Measurements from ENCODE around the gene CASP7.
A peak's percentile ranks its signal among the peaks of the same experiment; 100 is the strongest.

The CASP7 gene

GRCh38 chr10:113666682-113667252, 12.9 kb upstream of the CASP7 start:
- no peak for DNase-seq (ENCODE audit: low spot score)

GRCh38 chr10:113680190-113681111, 739 bp downstream of the CASP7 start:
- DNase-seq (ENCODE audit: low spot score), result peak; percentile 73

- DNase-seq (ENCODE audit: low spot score), result peak; percentile 3
Measured at GRCh38 chr10:113681533-113682470, 2.1 kb downstream of the CASP7 start.

- DNase-seq (ENCODE audit: low spot score), result no peak
Measured at GRCh38 chr10:113683300-113683699, 3.6 kb downstream of the CASP7 start.

GRCh38 chr10:113686028-113686427, 6.3 kb downstream of the CASP7 start:
- DNase-seq (ENCODE audit: low spot score), result no peak

- DNase-seq (ENCODE audit: low spot score), result no peak
Measured at GRCh38 chr10:113687037-113687436, 7.3 kb downstream of the CASP7 start.

GRCh38 chr10:113689057-113689456, 9.3 kb downstream of the CASP7 start:
- no peak for DNase-seq (ENCODE audit: low spot score)

- no peak for DNase-seq (ENCODE audit: low spot score)
Measured at GRCh38 chr10:113689574-113689973, 9.9 kb downstream of the CASP7 start.

GRCh38 chr10:113690749-113691148, 11.0 kb downstream of the CASP7 start:
- DNase-seq (ENCODE audit: low spot score), result no peak

GRCh38 chr10:113691381-113691780, 11.7 kb downstream of the CASP7 start:
- DNase-seq (ENCODE audit: low spot score), result no peak

GRCh38 chr10:113692271-113692670, 12.6 kb downstream of the CASP7 start:
- DNase-seq (ENCODE audit: low spot score), result no peak

- no peak for DNase-seq (ENCODE audit: low spot score)
Measured at GRCh38 chr10:113693348-113693747, 13.6 kb downstream of the CASP7 start.

- DNase-seq (ENCODE audit: low spot score), result no peak
Measured at GRCh38 chr10:113695691-113696090, 16.0 kb downstream of the CASP7 start.

GRCh38 chr10:113697595-113697994, 17.9 kb downstream of the CASP7 start:
- DNase-seq (ENCODE audit: low spot score), result no peak

- peak; percentile 62 for DNase-seq (ENCODE audit: low spot score)
Measured at GRCh38 chr10:113704637-113705343, 25.1 kb downstream of the CASP7 start.

- DNase-seq (ENCODE audit: low spot score), result no peak
Measured at GRCh38 chr10:113705344-113705652, 25.6 kb downstream of the CASP7 start.

- no peak for DNase-seq (ENCODE audit: low spot score)
Measured at GRCh38 chr10:113706623-113707022, 26.9 kb downstream of the CASP7 start.

- no peak for DNase-seq (ENCODE audit: low spot score)
Measured at GRCh38 chr10:113708640-113709039, 28.9 kb downstream of the CASP7 start.

GRCh38 chr10:113709221-113709838, 29.6 kb downstream of the CASP7 start:
- DNase-seq (ENCODE audit: low spot score), result no peak

- no peak for DNase-seq (ENCODE audit: low spot score)
Measured at GRCh38 chr10:113711142-113711541, 31.4 kb downstream of the CASP7 start.

GRCh38 chr10:113712024-113712423, 32.3 kb downstream of the CASP7 start:
- DNase-seq (ENCODE audit: low spot score), result no peak

Measured in NAMALWA (cell line).